ENCODE data around the gene KNSTRN. TPM values are rescaled to one million over a fixed set of nuclear protein-coding genes. Genes with fewer than 3 reads are reported as not detected.
A peak's percentile ranks its signal among the peaks of the same experiment; 100 is the strongest.

The KNSTRN gene
- total RNA-seq, 4 donors from 2014 or later: 216 to 342 (median 251) TPM

DNA sequence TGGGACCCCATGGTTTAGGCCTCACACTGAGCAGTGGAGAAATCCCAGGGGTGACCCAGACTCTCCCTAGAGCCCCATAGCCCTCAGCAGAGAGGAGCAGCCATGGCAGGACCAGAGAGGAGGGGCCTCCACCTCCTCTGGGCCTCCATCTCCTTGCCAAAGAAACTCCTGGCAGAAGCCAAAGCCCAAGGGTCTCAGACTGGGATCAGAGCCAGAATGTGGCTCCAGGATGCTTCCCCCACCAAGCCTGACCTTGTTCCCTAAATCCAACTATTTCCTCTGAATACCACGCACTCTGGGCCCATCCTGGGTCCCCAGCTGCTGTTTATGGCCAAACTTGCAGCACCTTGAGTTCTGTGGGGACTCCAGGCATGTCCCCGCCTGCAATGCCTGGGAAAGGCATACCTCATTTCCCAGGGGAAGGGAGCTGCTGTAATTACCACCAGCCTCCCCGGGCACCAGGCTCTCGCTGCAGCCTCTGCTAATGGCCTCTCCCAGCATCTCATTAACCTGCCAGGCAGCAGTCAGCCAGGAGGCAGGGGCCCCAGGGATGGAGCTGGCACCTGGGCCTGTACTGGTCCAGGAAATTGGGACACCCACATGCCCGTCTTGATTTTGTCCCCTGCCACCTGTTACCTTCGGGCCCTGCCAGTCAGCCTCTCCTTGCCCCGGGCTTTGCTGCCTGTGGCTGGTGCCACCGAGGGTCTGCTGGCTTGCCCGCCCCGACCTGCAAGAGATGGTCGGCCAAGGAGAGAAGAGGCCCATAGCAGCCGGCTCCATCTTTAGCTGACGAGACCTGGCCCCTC lies 46.4 kb upstream of the KNSTRN start:
- WGBS, 2 donors: 86% methylated on average over 10 to 11 of the region's 13 CpGs
- Histone ChIP-seq H3K4me3 (replicated peaks in 1 of 3) (no peak overlapping the region), H3K27ac (peak overlapping the region; percentile 21 to 99 (median 99)), H3K27me3 (no peaks in the 10 kb centered on the region), H3K36me3 (peaks cover 19% of the 10 kb centered on the region in 2 donors), H3K9me3 (no peaks in the 10 kb centered on the region), H3K4me1 (peaks cover 65 to 97% of the 10 kb centered on the region in 2 donors)
- TF ChIP-seq CTCF (IDR thresholded peaks at IDR 0.05) (no peak), POLR2A (IDR thresholded peaks at IDR 0.05) (no peak)
- DNase-seq: no peak
- intact Hi-C loops (cut with DNase I): no loop called here

DNA sequence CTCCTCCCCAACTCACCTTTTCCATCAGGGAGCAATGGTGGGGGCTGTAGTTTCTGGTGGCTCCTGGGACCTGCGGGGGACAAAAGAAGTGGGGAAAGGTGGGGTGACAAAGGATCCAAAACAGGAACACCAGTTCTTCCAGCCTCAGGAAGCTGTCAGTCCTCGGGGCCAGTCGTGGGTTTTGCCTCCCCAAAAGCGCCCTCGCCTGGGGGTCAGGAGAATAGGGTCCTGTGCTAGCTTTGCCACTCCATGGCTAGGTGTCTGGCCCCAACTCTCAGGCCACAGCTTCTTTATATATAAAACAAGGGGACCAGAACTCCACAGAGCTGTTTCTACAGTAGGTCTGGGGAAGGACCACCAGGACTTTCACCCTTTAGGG lies 45.8 kb upstream of the KNSTRN start:
- no peak for DNase-seq
- Histone ChIP-seq H3K27ac (peak overlapping the region; percentile 47 to 99 (median 99)), H3K4me1 (peaks cover 71 to 97% of the 10 kb centered on the region in 2 donors), H3K4me3 (replicated peaks in 1 of 3) (no peak overlapping the region), H3K9me3 (no peaks in the 10 kb centered on the region), H3K36me3 (peaks cover 19% of the 10 kb centered on the region in 2 donors), H3K27me3 (no peaks in the 10 kb centered on the region)
- intact Hi-C loops (cut with DNase I): no loop called here
- WGBS, 2 donors: 81 to 85% methylated on average over 5 of the region's 5 CpGs
- TF ChIP-seq POLR2A (IDR thresholded peaks at IDR 0.05): no peak
- TF ChIP-seq CTCF (IDR thresholded peaks at IDR 0.05): no peak

GRCh38 chr15:40337597-40337996 lies 44.9 kb upstream of the KNSTRN start:
- Histone ChIP-seq H3K36me3 (peaks cover 19% of the 10 kb centered on the region in 2 donors), H3K27ac (peak overlapping the region; percentile 47 to 99 (median 99)), H3K27me3 (no peaks in the 10 kb centered on the region), H3K4me3 (replicated peaks in 1 of 3) (peak overlapping the region in 1 of 3 donors; percentile 52), H3K4me1 (peaks cover 72 to 97% of the 10 kb centered on the region in 2 donors), H3K9me3 (no peaks in the 10 kb centered on the region)
- DNase-seq: no peak
- WGBS, 2 donors: 61 to 81% methylated on average over 6 to 15 of the region's 19 CpGs
- intact Hi-C loops (cut with DNase I): no loop called here
- no peak for TF ChIP-seq POLR2A (IDR thresholded peaks at IDR 0.05)

DNA sequence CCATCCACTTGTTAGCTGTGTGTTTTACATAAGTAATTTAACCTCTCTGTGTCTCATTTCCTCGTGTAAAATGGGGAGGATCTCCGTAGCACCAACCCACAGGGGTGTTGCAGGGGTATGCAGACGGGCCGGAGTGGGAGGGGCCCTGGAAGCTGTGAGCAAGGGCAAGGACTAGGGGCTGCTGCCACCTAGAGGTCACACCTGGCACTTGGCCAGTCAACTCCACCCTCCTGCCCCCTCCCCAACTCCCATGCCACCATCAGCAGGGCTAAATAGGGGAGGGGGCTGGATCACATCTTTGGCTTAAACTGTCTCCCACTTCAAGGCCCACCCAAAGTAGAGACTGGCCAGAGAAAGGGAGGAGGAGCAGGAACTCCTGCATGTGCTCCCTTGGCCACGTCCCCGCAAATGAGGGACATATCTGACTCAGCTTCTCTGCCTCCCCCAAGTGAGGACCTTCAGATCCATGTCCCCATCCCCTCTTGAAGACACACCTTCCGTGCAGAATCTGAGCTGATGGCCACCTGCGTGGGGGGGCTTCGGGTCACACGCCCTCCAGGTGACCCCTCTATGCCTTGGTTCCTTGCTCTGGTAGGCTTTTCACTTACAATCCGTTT lies 44.4 kb upstream of the KNSTRN start:
- H3K36me3 ChIP-seq: peaks cover 19% of the 10 kb centered on the region in 2 donors
- H3K4me1 ChIP-seq: peaks cover 76 to 98% of the 10 kb centered on the region in 2 donors
- H3K27me3 ChIP-seq: no peaks in the 10 kb centered on the region
- TF ChIP-seq POLR2A (IDR thresholded peaks at IDR 0.05) (no peak), CTCF (IDR thresholded peaks at IDR 0.05) (peak; percentile 32 to 76 (median 68))
- peak; percentile 74 to 83 for DNase-seq
- WGBS, 2 donors: 41 to 52% methylated on average over 11 of the region's 11 CpGs
- peak overlapping the region in 2 of 3 donors; percentile 2 to 52 for H3K4me3 ChIP-seq (replicated peaks in 1 of 3)
- H3K27ac ChIP-seq: peak overlapping the region; percentile 97 to 99 (median 99)
- no peaks in the 10 kb centered on the region for H3K9me3 ChIP-seq
- intact Hi-C loops (cut with DNase I): no loop called here

DNA sequence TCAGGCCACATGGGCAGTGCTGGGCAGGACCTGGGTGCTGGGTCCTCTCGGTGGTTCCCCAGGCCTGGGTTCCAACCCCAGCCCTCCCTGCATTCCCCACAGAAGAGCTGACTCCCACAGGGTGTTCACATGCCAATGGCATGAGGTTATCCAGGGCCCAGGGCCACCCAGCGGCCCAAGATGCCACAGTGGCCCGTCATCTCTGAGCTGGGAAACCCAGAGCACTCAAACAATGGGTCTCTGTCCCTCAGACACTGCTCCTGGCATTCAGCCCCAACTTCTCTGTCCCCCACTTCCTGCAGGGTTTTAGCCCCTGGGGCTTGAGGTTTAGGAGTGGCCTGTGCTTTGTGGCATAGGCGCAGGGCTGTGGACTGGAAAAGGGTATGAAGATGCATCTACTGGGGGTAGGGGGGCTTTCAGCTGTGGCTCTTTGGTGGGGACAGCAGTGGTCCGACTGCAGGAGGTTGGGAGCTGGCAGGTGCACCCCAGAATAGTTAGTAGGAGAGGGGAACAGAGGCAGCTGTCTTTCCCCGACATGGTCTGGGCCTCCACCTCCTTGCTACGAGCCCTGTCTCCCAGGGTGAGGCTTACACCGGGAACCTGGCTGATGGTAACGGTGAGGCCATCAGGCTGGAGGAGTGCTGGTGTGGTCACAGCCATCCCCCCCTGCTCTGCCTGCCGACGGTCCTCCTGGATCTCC lies 43.5 kb upstream of the KNSTRN start:
- peaks cover 19% of the 10 kb centered on the region in 2 donors for H3K36me3 ChIP-seq
- peak overlapping the region; percentile 97 to 99 (median 99) for H3K27ac ChIP-seq
- intact Hi-C loops (cut with DNase I): no loop called here
- WGBS, 2 donors: 52 to 75% methylated on average over 5 to 6 of the region's 11 CpGs
- H3K4me3 ChIP-seq (replicated peaks in 1 of 3): peak overlapping the region; percentile 2 to 52 (median 48)
- DNase-seq: peak; percentile 60 to 67
- H3K27me3 ChIP-seq: no peaks in the 10 kb centered on the region
- H3K4me1 ChIP-seq: peaks cover 75 to 98% of the 10 kb centered on the region in 2 donors
- H3K9me3 ChIP-seq: no peaks in the 10 kb centered on the region
- peak in 1 of 2 donors; percentile 44 for TF ChIP-seq POLR2A (IDR thresholded peaks at IDR 0.05)
- no peak for TF ChIP-seq CTCF (IDR thresholded peaks at IDR 0.05)

Data from thyroid gland (tissue), 4 donors.